Sigmoid colon (tissue), 4 donors: ENCODE results near the gene DPF3.

Experiments
- EP300 ChIP-seq, 4 donors: sonication (generic); formaldehyde crosslinking; IDR thresholded peaks; one replicate each; pipeline ENCODE4 v1.6.1; 2017; ENCODE audit warnings: antibody characterized with exemption in 4 of 4
- POLR2A ChIP-seq, 2 donors: fragments of 450-650 bp; IDR thresholded peaks; one replicate each; pipeline ENCODE4 v1.6.1; 2016; ENCODE audit warnings: antibody characterized with exemption in 2 of 2, mild to moderate bottlenecking in 2 of 2, moderate library complexity in 2 of 2
- POLR2AphosphoS5 ChIP-seq, 4 donors: sonication (generic); formaldehyde crosslinking; IDR thresholded peaks; one replicate each; pipeline ENCODE4 v1.6.1; 2017; ENCODE audit warnings: antibody characterized with exemption in 4 of 4
- TF ChIP-seq, protein P1 (sequence below), 4 experiments: fragments of 450-650 bp in 3 of 4; fragments of 200-600 bp in 1 of 4; IDR thresholded peaks; one replicate each; pipeline ENCODE4 v1.5.1; 2016 to 2019; ENCODE audit warnings: antibody characterized with exemption in 4 of 4, mild to moderate bottlenecking in 3 of 4, moderate library complexity in 2 of 4

DNA sequence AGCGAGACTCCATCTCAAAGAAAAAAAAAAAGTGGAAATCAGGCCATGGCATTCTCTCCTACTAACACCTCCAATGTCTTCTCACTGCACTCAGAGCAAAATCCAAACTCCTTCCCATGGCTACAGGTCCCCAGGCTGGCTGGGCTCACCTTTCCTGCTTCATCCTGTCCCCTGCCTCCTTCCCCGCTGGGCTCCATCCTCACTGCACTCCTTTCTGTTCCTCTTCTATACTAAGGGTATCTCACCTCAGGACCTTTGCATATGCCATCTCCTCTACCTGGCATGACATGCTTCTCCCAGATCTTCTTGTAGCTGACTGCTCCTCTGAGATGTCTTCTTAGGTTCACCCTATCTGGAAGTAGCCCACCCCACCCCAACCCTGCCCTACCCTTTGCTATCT lies 111.1 kb downstream of the DPF3 start:
- TF ChIP-seq, protein P1, sequence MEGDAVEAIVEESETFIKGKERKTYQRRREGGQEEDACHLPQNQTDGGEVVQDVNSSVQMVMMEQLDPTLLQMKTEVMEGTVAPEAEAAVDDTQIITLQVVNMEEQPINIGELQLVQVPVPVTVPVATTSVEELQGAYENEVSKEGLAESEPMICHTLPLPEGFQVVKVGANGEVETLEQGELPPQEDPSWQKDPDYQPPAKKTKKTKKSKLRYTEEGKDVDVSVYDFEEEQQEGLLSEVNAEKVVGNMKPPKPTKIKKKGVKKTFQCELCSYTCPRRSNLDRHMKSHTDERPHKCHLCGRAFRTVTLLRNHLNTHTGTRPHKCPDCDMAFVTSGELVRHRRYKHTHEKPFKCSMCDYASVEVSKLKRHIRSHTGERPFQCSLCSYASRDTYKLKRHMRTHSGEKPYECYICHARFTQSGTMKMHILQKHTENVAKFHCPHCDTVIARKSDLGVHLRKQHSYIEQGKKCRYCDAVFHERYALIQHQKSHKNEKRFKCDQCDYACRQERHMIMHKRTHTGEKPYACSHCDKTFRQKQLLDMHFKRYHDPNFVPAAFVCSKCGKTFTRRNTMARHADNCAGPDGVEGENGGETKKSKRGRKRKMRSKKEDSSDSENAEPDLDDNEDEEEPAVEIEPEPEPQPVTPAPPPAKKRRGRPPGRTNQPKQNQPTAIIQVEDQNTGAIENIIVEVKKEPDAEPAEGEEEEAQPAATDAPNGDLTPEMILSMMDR (IDR thresholded peaks at IDR 0.05) = no peak
- no peak for TF ChIP-seq EP300 (IDR thresholded peaks at IDR 0.05)
- no peak for TF ChIP-seq POLR2A (IDR thresholded peaks at IDR 0.05)
- TF ChIP-seq POLR2AphosphoS5 (IDR thresholded peaks at IDR 0.05) = no peak
